H9 (cell line): ENCODE data around the gene SEMA3D. TPM values are rescaled to one million over a fixed set of nuclear protein-coding genes. Genes with fewer than 3 reads are reported as not detected.

Experiments
- DNase-seq: peaks from one replicate; pipeline ENCODE4 v3.0.0-alpha.2; 2017
- H2AFZ ChIP-seq: one replicate; pipeline ENCODE4 v1.6.1; 2013; ENCODE audit warnings: mild to moderate bottlenecking, low read length, control low read depth, moderate library complexity
- H2AK5ac ChIP-seq: 2 replicates; pipeline ENCODE4 v1.6.1; 2013; ENCODE audit warnings: low read length, control low read depth, mixed read lengths; ENCODE audit not compliant: insufficient read length
- H2BK120ac ChIP-seq: one replicate; pipeline ENCODE4 v1.6.1; 2013; ENCODE audit warnings: low read depth, mild to moderate bottlenecking, low read length, control low read depth, inconsistent platforms; ENCODE audit not compliant: poor library complexity, severe bottlenecking
- H2BK12ac ChIP-seq: 2 replicates; pipeline ENCODE4 v1.6.1; 2013; ENCODE audit warnings: low read length, control low read depth, mixed read lengths, low read depth; ENCODE audit not compliant: insufficient read length
- H2BK15ac ChIP-seq: 2 replicates; pipeline ENCODE4 v1.6.1; 2013; ENCODE audit warnings: low read depth, low read length, control low read depth
- H2BK20ac ChIP-seq: one replicate; pipeline ENCODE4 v1.6.1; 2013; ENCODE audit warnings: low read depth, mild to moderate bottlenecking, low read length, control low read depth, inconsistent platforms; ENCODE audit not compliant: poor library complexity, severe bottlenecking
- H2BK5ac ChIP-seq: 2 replicates; pipeline ENCODE4 v1.6.1; 2013; ENCODE audit warnings: low read length, control low read depth, mixed read lengths; ENCODE audit not compliant: insufficient read length
- H3K14ac ChIP-seq: 2 replicates; pipeline ENCODE4 v1.6.1; 2013; ENCODE audit warnings: low read length, control low read depth; ENCODE audit not compliant: insufficient read depth
- H3K18ac ChIP-seq: 2 replicates; pipeline ENCODE4 v1.6.1; 2013; ENCODE audit warnings: low read depth, mild to moderate bottlenecking, mixed read lengths, low read length, control low read depth; ENCODE audit not compliant: insufficient read length
- H3K23ac ChIP-seq: 2 replicates; pipeline ENCODE4 v1.6.1; 2013; ENCODE audit warnings: low read length, control low read depth, mixed read lengths, low read depth; ENCODE audit not compliant: insufficient read length
- H3K23me2 ChIP-seq: 2 replicates; pipeline ENCODE4 v1.6.1; 2013; ENCODE audit warnings: low read depth, mild to moderate bottlenecking, mixed read lengths, low read length, control low read depth; ENCODE audit not compliant: insufficient read length, poor library complexity, severe bottlenecking
- H3K27ac ChIP-seq: 2 replicates; pipeline ENCODE4 v1.5.1; 2013; ENCODE audit warnings: low read length, control low read depth, mixed read lengths, low read depth; ENCODE audit not compliant: insufficient read length
- H3K27me3 ChIP-seq: 2 replicates; pipeline ENCODE4 v1.6.1; 2013; ENCODE audit warnings: low read length, control low read depth, inconsistent platforms; ENCODE audit not compliant: insufficient read depth
- H3K4ac ChIP-seq: 2 replicates; pipeline ENCODE4 v1.6.1; 2013; ENCODE audit warnings: low read depth, mild to moderate bottlenecking, control low read depth, inconsistent platforms, low read length, moderate library complexity
- H3K4me1 ChIP-seq: 2 replicates; pipeline ENCODE4 v1.6.1; 2013; ENCODE audit warnings: low read length, control low read depth, inconsistent platforms; ENCODE audit not compliant: insufficient read depth
- H3K4me2 ChIP-seq: 2 replicates; pipeline ENCODE4 v1.6.1; 2013; ENCODE audit warnings: low read length, control low read depth, mixed read lengths; ENCODE audit not compliant: insufficient read length, insufficient read depth
- H3K56ac ChIP-seq: 2 replicates; pipeline ENCODE4 v1.6.1; 2013; ENCODE audit warnings: low read depth, mild to moderate bottlenecking, mixed read lengths, low read length, control low read depth; ENCODE audit not compliant: insufficient read length
- H3K79me1 ChIP-seq: 2 replicates; pipeline ENCODE4 v1.6.1; 2013; ENCODE audit warnings: low read depth, mild to moderate bottlenecking, moderate library complexity, low read length, control low read depth, inconsistent platforms; ENCODE audit not compliant: insufficient read depth, poor library complexity, severe bottlenecking
- H3K79me2 ChIP-seq: 2 replicates; pipeline ENCODE4 v1.6.1; 2013; ENCODE audit warnings: low read length, control low read depth, inconsistent platforms; ENCODE audit not compliant: insufficient read depth
- H3K9ac ChIP-seq: 2 replicates; pipeline ENCODE4 v1.6.1; 2013; ENCODE audit warnings: low read length, control low read depth, mixed read lengths; ENCODE audit not compliant: insufficient read length; ENCODE audit errors: extremely low read depth
- H3K9me3 ChIP-seq: one replicate; pipeline ENCODE4 v1.6.1; 2013; ENCODE audit warnings: low read depth, low read length, inconsistent platforms; ENCODE audit not compliant: control insufficient read depth
- H3T11ph ChIP-seq: one replicate; pipeline ENCODE4 v1.6.1; 2013; ENCODE audit warnings: mild to moderate bottlenecking, low read length, control low read depth, inconsistent platforms
- H4K20me1 ChIP-seq: one replicate; pipeline ENCODE4 v1.6.1; 2013; ENCODE audit not compliant: control insufficient read depth, insufficient read length, insufficient read depth
- H4K5ac ChIP-seq: 2 replicates; pipeline ENCODE4 v1.6.1; 2013; ENCODE audit warnings: low read depth, mild to moderate bottlenecking, mixed read lengths, low read length, control low read depth; ENCODE audit not compliant: insufficient read length
- H4K8ac ChIP-seq: replicated peaks from 2 replicates; pipeline ENCODE4 v1.6.1; 2013; ENCODE audit warnings: low read length, control low read depth, mixed read lengths, low read depth; ENCODE audit not compliant: insufficient read length
- H4K91ac ChIP-seq: 2 replicates; pipeline ENCODE4 v1.6.1; 2013; ENCODE audit warnings: low read depth, mild to moderate bottlenecking, moderate library complexity, mixed read lengths, low read length, control low read depth; ENCODE audit not compliant: insufficient read length
- H3K27ac Mint-ChIP-seq, 3 experiments: 2 replicates in 2 of 3; 3 replicates in 1 of 3; pipeline ENCODE4 v1.8.0; 2020 to 2021; ENCODE audit warnings: mixed read lengths in 3 of 3, mild to moderate bottlenecking in 1 of 3, moderate library complexity in 1 of 3
- H3K27me3 Mint-ChIP-seq: 2 replicates; pipeline ENCODE4 v1.8.0; 2021; ENCODE audit warnings: low read depth, mild to moderate bottlenecking, moderate library complexity, mixed read lengths
- H3K36me3 Mint-ChIP-seq, 3 experiments: 2 replicates in 2 of 3; 3 replicates in 1 of 3; pipeline ENCODE4 v1.8.0; 2020 to 2021; ENCODE audit warnings: low read depth in 3 of 3, mixed read lengths in 3 of 3; ENCODE audit not compliant: insufficient read depth in 1 of 3
- H3K4me1 Mint-ChIP-seq, 2 experiments: 2 replicates each; pipeline ENCODE4 v1.8.0; 2020; ENCODE audit warnings: mixed read lengths in 2 of 2
- H3K4me3 Mint-ChIP-seq, 2 experiments: 2 replicates in 1 of 2; 3 replicates in 1 of 2; pipeline ENCODE4 v1.8.0; 2020 to 2021; ENCODE audit warnings: mild to moderate bottlenecking in 2 of 2, mixed read lengths in 2 of 2, moderate library complexity in 1 of 2
- H3K9me3 Mint-ChIP-seq, 2 experiments: 2 replicates in 1 of 2; 3 replicates in 1 of 2; pipeline ENCODE4 v1.8.0; 2020; ENCODE audit warnings: mild to moderate bottlenecking in 2 of 2, mixed read lengths in 2 of 2, moderate library complexity in 1 of 2
- CTCF ChIP-seq: fragments of 200-600 bp; sonication (generic); conservative IDR thresholded peaks from 3 replicates; pipeline ENCODE4 v1.8.0; 2021; ENCODE audit warnings: antibody characterized with exemption, mild to moderate bottlenecking
- WGBS: extraction: QIAGEN DNeasy Blood & Tissue Kit; methylation state at CpG from one replicate; pipeline ENCODE4 v1.1.7; 2013; ENCODE audit warnings: missing lambda C conversion rate, low lambda C conversion rate, mixed read lengths; ENCODE audit not compliant: insufficient read length; ENCODE audit errors: extremely low coverage; 5-methylcytosine and 5-hydroxymethylcytosine counted together
- total RNA-seq: library from RNA; stranded (reverse); gene quantifications from 2 replicates; pipeline ENCODE4 v1.2.1, GENCODE V29; 2021

SEMA3D gene
- total RNA-seq, 1 experiment from 2014 or later, result 5.4 TPM

- Histone ChIP-seq H4K8ac (no peak overlapping the region), H3K23me2 (no peaks in the 10 kb centered on the region), H3K56ac (no peak overlapping the region), H3K9me3 (no peaks in the 10 kb centered on the region), H4K5ac (no peak overlapping the region), H3K79me2 (no peaks in the 10 kb centered on the region), H3T11ph (no peak overlapping the region), H2AK5ac (no peak overlapping the region), H3K14ac (no peak overlapping the region), H3K27ac (no peak overlapping the region), H2AFZ (no peak overlapping the region), H3K4ac (no peak overlapping the region), H2BK12ac (no peak overlapping the region), H2BK20ac (no peak overlapping the region), H3K27me3 (no peaks in the 10 kb centered on the region), H4K91ac (no peak overlapping the region), H4K20me1 (no peaks in the 10 kb centered on the region), H3K79me1 (no peaks in the 10 kb centered on the region), H3K4me2 (no peak overlapping the region), H3K18ac (no peak overlapping the region), H2BK5ac (no peak overlapping the region), H3K4me1 (no peaks in the 10 kb centered on the region), H2BK120ac (no peak overlapping the region), H3K23ac (no peak overlapping the region), H2BK15ac (no peak overlapping the region), H3K9ac (no peak overlapping the region)
- no peak overlapping the region for H3K27ac Mint-ChIP-seq
- H3K9me3 Mint-ChIP-seq, result no peaks in the 10 kb centered on the region
- H3K4me1 Mint-ChIP-seq, result peaks cover 0 to 2% of the 10 kb centered on the region in 2 experiments; a peak in 1 of 4 replicates
- TF ChIP-seq CTCF, result no peak
- 100% methylated on average over 2 of the region's 3 CpGs for WGBS
- no peaks in the 10 kb centered on the region for H3K36me3 Mint-ChIP-seq
- no peaks in the 10 kb centered on the region for H3K27me3 Mint-ChIP-seq
- H3K4me3 Mint-ChIP-seq, result no peak overlapping the region
- no peak for DNase-seq
Measured at GRCh38 chr7:85031475-85031874, 155.4 kb downstream of the SEMA3D start.
